ENCODE results near the gene SOD2.
"Not testable (repeated sequence)": the region's sequence is repeated elsewhere in the genome, so short reads cannot be mapped to it uniquely, and the experiment has no call there.

Gene SOD2

DNA sequence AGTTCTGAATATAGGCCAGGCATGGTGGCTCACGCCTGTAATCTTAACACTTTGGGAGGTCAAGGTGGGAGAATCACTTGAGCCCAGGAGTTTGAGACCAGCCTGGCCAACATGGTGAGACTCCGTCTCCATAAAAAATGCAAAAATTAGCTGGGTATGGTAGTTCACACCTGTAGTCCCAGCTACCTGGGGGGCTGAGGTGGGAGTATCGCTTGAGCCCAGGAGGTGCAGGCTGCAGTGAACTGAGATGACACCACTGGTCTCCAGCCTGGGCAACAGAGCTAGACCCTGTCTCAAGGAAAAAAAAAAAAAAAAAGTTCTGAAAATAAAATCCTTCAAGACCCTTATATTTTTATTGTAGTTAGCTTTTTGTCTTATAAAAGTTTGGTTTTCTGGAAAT, 22.6 kb upstream of the SOD2 start:
- no peak for DNase-seq

DNA sequence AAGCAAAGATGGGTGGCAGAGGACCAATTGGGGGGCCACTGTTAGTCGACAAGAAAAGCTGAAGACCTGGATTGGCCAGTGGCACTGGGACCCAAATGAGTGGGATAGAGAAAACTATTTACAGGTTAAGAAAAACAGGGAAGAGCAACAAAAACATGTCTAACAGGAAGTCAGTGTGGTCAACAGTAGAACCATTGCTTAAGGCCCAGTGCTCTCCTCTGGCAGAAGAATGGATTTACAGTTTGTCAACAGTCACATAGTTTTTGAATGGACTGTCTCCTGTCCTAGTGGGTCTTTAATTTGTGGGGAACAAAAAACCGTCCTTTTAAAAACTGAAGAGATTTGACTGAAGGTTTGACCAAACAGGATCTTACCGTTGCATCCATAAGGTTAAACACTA, 22.1 kb upstream of the SOD2 start:
- peak in 2 of 3 donors; percentile 41 to 63 for DNase-seq

DNA sequence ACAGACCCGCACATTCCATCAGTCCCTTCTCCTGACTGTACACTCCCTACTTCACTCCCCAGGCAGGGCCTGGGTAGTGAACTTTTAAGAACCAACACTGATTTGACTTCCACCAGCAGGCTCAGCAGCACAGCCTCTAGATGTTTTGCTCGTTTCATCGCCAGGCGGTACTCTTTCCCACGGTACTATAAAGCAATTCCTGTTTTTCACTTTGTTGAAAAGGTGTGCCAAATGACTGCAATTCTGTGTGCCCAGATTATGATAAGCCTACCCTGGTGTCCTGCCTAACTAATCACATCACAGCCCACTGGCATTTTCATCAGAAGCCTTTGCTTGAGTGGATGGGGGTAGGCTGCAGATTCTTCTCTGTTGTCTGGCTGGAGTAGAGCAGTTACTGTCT, 21.4 kb upstream of the SOD2 start:
- no peak for DNase-seq

DNA sequence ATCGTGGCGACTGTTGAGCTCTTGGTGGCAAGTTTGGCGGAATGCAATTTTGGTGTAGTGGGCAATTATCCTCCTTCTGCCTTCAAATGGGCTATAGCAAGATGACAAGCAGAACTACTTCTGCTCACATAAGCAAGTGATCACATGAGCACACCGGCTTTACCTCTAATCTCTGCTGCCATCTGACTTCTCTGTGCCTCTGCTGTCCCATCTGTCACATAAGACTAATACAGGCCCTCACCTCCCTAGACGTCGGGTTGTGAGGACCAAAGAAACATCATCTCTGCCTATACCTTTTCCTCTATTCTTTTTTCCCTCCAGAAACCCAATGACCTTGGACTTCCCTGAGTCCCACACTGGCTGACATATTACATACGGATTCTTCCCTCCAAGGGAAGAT, 20.9 kb upstream of the SOD2 start:
- no peak for DNase-seq

DNA sequence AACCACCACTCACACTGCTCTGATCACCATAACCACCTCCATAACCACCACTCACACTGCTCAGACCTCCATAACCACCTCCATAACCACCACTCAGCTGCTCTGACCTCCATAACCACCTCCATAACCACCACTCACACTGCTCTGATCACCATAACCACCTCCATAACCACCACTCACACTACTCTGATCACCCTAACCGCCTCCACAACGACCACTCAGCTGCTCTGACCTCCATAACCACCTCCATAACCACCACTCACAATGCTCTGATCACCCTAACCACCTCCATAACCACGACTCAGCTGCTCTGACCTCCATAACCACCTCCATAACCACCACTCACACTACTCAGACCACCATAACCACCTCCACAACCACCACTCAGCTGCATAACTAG, 19.3 kb upstream of the SOD2 start:
- not testable (repeated sequence) for DNase-seq

DNA sequence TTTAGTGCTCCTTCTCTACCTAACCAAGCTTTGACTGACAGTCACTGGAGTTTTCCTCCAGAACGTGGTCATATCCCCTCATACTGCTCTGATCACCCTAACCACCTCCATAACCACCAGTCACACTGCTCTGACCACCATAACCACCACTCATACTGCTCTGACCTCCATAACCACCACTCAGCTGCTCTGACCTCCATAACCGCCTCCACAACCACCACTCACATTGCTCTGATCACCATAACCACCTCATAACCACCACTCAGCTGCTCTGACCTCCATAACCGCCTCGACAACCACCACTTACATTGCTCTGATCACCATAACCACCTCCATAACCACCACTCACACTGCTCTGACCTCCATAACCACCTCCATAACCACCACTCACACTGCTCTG, 17.6 kb upstream of the SOD2 start:
- DNase-seq, result not testable (repeated sequence)

DNA sequence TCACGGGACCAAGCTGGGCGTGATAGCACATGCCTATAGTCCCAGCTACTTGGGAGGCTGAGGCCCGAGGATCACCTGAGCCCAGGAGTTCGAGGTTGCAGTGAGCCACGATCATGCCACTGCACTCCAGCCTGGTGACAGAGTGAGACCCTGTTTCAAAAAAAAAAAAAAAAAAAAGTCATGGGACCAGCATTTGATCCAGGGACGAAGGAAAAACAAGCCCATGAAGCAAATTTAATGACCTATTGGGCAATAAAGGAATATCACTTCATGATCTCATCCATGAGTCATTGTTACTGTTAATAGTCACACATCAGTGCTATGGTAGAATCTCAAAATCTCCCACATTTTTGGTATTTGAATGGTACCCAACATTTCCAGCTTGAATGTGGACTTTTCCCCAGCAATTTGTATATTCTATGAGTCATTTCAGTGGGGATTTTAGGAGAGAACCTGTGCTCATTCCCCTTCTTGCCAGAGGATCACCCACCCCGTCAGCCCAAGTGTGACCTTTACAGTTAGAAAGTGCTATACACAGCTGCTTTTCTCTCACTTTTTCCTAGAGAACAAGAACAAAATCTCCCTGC, 8.5 kb upstream of the SOD2 start:
- DNase-seq, result peak; percentile 92 to 100 (median 99)

DNA sequence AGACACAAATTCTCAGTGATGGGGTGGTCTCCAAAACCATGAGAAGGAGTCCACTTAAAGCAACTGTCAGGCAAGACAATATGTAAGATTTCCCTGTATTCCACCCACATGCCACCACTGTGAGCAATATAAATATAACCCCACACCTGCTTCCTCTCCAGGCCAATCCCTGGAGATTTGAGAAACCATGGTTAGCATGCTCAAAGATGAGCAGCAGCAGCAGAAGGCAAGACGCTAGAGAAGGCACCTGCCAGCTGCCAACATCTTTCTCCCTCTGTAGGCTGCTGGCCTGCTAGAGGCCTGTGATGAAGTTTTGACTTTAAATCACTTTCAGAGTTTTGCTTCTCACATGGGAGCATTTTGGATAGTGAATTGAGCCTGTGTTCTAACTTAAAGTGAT, 7.9 kb upstream of the SOD2 start:
- DNase-seq, result peak in 2 of 3 donors; percentile 26 to 29

DNA sequence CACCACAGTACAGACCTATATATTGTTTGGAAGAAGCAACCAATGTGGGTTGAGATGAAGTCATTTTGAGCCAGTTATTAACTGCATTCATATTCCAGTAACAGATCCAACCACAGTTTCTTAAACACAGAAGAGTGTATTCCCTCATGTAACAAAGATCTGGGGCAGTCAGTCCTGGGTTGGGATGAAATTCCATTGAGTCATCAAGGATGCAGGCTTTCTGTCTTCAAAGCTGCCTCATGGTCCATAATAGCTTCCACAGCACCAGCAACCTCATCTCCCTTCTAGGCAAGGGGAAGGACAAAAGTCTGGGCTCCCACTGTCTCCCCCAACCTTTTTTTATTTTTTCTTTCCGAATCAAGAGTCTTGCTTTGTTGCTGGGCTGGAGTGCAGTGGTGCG, 2.9 kb upstream of the SOD2 start:
- DNase-seq, result peak; percentile 33 to 64 (median 48)

DNA sequence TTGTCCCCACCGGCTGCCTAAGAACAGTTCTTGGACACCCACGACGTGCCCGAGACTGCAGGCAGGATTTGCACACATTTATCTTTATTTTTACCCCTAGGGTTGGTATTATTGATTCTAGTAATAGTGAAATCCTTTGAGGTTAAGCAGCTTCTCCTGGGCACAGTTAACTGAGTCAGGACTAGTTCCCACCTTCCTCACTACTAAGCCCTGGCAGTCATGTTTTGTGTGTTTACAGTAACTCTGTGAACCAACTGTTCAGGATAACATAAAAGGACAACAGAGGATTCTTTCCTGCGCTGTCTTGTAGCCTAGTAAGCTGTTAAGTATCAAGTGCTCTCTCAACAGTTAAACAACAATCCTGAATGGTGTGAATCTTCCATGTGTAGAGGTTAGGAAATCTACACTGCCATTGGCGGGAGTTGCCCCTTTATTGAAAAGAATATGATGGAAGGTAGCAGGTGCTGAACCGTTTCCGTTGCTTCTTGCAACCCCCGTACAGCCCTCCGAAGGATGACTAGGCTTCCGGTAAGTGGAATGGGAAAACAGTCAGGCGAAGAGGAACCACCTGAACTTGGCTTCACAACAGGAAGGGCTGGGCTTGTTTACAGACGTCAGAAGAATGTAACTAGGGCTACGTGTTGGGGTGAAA, 979 bp upstream of the SOD2 start:
- peak; percentile 85 to 94 (median 87) for DNase-seq

DNA sequence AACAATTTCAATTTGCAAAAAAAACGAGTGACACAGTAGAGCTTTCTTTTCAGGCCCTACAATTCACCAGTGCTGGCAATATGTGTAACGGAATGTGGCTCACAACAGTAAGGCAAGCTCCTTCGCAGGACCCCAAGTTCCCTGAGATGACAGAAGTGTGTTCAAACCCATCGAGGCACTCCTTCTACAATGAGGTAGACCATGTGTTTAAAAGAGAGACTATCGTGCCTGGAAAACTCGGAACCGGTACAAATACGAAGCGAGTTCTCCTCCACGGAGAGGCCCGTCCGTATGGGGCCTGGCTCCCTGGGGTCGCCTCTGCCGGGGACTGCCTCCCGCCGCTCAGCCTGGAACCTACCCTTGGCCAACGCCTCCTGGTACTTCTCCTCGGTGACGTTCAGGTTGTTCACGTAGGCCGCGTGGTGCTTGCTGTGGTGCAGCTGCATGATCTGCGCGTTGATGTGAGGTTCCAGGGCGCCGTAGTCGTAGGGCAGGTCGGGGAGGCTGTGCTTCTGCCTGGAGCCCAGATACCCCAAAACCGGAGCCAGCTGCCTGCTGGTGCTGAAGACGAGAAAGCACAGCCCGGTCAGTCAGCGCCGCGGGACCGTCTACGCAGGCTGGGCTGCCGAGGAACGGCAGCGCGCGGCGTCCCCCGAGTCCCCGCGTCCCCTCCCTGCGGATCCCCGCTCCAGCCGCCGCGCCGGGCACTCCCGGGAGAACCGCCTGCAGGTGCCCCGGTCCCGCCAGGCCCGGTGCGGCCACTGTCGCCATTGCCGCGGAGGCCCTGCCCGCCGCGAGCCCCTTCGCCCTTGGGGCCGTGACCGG, 526 bp downstream of the SOD2 start:
- DNase-seq, result no peak

DNA sequence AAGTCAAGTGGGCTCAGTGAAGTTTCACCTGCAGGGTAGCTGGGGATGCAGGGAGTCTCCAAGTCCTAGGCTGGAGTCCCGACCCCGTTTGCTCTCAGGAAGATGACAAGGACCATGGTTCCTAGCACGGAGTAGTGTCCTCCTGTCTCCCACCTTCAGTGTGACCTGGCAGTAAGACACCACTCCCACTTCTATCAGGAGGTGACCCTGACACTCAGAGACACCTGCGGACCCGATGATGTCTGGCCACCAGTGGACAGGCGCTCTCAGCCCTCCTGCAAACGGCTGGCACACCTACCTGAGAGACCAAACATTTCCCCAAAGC, 1.1 kb downstream of the SOD2 start:
- DNase-seq, result peak; percentile 50 to 61 (median 54)

DNA sequence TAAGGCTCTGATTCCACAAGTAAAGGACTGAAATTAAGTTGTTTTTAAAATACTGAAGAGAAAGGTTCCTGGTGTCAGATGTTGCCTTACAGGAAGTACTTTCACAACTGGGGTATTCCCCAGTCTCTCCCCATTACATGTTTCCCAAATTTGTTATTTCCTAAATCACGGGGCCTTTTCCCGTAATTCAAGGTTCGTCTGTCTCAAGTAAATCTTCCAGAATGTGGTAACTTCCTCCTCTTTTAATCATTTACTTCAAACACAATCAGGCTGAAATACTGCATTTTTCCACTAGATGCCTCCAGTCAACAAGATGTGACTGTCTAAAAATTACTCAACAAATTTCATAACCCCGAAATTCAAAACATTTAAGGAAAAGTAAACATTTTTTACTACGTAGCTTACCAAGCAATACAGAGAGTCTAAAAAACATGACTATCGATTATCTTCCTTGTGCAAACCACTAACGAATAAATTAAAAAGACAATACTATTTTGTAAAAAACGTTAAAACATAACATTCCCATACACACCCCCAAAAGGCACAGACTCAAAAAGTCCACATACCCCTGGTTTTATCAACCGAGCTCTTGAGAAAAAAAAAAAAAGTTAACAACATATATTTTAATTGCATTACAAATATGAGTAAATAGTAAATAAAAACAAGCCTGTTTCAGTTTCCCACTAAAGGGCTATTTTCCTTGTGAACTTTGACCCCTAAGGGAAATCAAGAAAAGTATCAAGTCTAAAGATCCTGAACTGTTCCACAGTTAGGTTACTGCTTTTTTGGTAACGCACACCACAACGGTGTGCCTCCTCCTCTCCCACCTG, 1.7 kb downstream of the SOD2 start:
- peak; percentile 79 to 97 (median 90) for DNase-seq

DNA sequence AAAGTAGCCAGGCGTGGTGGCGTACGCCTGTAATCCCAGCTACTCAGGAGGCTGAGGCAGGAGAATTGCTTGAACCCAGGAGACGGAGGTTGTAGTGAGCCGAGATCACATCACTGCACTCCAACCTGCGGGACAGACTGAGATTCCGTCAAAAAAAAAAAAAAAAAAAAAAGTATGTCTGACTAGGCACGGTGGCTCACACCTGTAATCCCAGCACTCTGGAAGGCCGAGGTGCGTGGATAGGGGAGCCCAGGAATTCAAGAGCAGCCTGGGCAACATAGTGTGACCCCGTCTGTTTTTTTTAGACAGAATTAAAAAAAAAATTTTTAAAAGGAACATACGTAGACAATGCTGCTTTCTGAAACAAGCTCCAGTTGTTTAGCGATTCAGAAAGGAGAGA, 2.9 kb downstream of the SOD2 start:
- peak in 2 of 3 donors; percentile 39 to 54 for DNase-seq

DNA sequence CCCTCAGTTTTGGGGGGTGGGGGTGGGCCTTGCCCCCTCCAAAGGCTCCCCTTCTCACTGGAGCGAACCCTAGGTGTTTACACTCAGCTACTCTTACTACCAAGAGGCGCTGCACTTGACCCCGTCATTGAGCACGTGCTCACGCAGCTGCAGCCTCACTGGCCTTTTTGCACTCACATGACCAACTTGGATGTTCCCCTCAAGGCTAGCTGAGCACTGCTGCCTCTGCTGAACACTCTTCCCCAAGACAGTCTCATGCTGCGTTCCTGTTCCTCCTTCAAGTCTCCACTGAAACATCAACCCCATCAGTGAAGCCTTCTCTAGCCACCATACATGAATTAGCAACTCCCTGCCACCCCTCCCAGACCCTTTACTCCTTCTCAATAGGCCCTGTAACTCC, 4.0 kb downstream of the SOD2 start:
- DNase-seq, result peak in 2 of 3 donors; percentile 65 to 74

DNA sequence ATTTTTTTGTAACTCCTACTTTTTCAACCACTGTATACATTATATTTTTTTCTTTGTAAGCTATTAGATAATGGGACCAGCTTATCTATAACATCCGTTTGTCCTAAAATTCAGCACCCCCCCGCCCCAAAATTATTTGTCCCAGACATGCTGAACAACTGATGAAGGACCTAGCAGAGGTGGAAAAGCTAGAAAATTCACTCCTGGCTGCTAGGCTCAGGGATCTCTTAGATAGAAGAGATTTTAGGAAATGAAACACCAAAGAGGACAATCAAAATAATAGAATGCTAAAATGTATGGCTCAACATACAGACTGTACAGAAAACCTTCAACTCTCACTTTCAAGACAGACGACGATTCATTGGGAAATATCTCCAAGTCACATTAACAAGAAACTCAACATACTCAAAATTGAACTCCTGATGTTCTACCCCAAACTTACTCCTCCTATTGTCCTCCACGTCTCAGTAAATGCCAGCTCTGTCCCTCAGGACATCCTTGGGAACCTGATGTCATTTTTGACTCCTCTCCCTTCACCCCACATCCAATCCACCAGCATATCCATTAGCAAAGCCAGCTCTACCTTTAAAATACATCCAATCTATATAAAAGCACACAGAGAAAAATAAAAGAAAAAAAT, 4.7 kb downstream of the SOD2 start:
- peak; percentile 38 to 70 (median 52) for DNase-seq

DNA sequence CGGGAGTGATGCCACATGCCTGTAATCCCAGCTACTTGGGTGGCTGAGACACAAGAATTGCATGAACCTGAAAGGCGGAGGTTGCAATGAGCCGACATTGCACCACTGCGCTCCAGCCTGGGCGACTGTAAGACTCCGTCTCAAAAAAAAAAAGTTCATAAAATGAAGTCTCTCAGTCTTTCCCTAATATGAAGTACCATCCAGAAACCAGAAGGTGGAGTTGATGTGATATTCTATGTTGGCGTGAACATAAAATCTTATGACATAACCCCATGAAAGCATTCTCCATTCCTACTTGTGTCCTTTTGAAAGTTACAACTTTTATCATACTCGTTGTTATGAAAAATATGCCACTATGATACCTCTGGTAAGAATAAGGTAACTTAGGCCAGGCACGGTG, 5.7 kb downstream of the SOD2 start:
- peak; percentile 29 to 65 (median 65) for DNase-seq

DNA sequence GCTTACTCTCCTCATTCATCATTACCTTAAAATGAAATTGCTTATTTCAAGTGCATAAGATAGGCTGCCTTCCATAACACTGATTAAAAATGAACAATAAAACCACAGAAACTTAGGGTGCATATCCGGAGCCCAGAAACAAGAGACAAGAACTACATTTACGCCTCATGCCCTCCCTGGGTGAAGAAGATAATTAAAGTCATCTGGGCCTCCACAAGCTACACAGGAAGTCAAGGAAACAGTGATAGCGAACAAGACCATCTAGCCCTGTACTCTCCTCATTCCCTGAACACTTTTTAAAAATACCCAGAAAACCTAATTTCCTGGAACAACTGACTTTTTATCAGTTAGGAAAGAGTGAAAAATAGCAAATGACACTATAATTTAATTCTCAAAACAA, 6.3 kb downstream of the SOD2 start:
- peak in 2 of 3 donors; percentile 43 to 55 for DNase-seq

DNA sequence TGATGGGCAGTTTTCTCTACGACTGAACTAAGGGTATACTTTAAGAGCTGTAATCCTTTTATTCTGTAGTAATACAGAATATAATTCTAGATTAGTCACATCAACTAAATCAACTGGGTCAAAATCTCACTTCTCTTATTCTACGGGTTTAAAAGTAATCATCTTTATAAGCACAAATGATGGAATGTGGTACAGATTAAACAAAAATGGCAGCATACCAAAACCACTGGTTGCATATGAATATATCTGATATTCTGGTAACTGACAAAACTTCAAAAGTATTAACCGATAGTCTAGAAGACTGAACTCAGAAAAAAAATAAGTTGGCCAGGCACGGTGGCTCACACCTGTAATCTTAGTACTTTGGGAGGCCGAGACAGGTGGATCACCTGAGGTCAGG, 7.0 kb downstream of the SOD2 start:
- peak in 2 of 3 donors; percentile 42 to 52 for DNase-seq

DNA sequence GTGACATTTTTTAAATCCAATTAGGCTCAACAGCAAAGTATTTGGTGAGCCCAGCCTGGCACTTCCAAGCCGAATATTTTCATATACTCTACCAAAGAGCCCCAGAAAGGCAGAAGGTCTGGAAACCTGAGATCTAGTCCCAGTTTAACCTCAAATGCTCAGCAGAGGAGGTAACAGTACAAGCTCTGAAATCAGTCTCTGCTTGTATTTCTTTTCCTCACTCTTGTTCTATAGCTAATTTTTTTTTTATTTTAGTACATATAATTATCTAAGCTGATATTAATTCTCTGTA, 9.1 kb downstream of the SOD2 start:
- peak in 1 of 3 donors; percentile 57 for DNase-seq

DNA sequence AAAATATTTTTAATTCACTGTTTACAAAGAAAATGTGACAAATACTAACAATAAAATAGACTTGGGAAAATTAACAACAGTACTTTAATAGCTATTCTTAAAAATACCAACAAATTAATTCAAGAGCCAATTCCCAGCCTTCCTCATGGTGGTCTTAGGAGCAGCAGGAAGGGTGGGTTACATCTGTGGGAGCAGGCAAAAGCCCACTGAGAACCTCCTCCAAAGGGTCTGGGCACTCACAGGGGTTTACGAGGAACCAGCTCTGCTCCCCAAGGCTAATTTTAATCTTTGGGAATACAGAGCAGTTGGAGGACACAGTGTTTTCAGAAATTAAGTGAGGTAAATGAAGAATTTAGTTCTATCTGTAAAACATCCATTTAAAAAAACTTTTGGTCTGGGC, 10.2 kb downstream of the SOD2 start:
- peak; percentile 39 to 65 (median 49) for DNase-seq

DNA sequence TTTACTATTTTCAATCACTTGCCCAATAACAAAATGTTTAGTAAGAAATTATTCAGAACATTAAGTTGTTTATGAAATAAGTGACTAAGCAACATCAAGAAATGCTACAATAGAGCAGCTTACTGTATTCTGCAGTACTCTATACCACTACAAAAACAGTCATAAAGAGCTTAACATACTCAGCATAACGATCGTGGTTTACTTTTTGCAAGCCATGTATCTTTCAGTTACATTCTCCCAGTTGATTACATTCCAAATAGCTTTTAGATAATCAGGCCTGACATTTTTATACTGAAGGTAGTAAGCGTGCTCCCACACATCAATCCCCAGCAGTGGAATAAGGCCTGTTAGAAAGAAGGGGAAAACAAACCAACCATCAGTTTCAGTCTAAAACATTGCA, 10.7 kb downstream of the SOD2 start:
- peak; percentile 28 to 68 (median 57) for DNase-seq
